ENCODE data around the gene ERP27.

DNA sequence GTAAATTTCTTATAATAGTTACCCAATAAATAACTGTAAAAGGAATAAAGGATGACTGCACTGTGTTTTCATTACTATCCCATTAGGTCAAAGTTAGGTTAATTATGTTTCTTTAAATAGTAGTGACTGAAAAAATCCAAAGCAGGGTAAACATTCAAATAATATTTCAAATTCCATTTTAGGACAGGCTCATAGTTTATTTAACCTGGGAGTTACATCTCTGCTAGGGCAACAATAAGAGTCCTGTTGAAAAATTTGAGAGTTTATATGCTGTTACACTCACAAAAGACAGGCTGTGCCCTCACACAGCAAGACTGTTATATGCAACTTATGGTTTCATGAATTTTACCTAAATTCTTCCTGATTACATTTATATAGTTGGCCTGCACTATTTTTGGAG, 8.0 kb downstream of the ERP27 start:
- TF ChIP-seq YY1 (IDR thresholded peaks at IDR 0.05; ENCODE audit: insufficient read depth, insufficient read length) (no peak), SUZ12 (IDR thresholded peaks at IDR 0.05; ENCODE audit: extremely low read depth, insufficient read depth, insufficient read length) (no peak), ZNF274 (IDR thresholded peaks at IDR 0.05; ENCODE audit: low read depth, low read length) (no peak)

All from NT2/D1 (cell line).